GM12873 (cell line): ENCODE measurements around the gene BFSP2.

Experiments
- CTCF ChIP-seq: IDR thresholded peaks from 2 replicates; pipeline ENCODE4 v1.5.1; 2012; ENCODE audit warnings: low read depth, mild to moderate bottlenecking, moderate library complexity, low read length, control low read depth; ENCODE audit not compliant: insufficient read depth; ENCODE audit errors: missing control alignments

BFSP2 gene

GRCh38 chr3:133419151-133419909 lies 19.5 kb downstream of the BFSP2 start:
- no peak for TF ChIP-seq CTCF

- no peak for TF ChIP-seq CTCF
These were observed 25.3 kb downstream of the BFSP2 start for GRCh38 chr3:133424937-133425869.

- no peak for TF ChIP-seq CTCF
These were observed 26.0 kb downstream of the BFSP2 start for GRCh38 chr3:133425898-133426297.

- TF ChIP-seq CTCF, result no peak
These were observed 26.9 kb downstream of the BFSP2 start for GRCh38 chr3:133426721-133427120.

- TF ChIP-seq CTCF, result no peak
These were observed 28.7 kb downstream of the BFSP2 start for GRCh38 chr3:133428552-133428951.

GRCh38 chr3:133429063-133429462 lies 29.2 kb downstream of the BFSP2 start:
- TF ChIP-seq CTCF, result no peak

- TF ChIP-seq CTCF, result no peak
These were observed 39.7 kb downstream of the BFSP2 start for GRCh38 chr3:133439563-133439962.
